Activated T-cell treated with anti-CD3 and anti-CD28 coated beads for 1 hour (primary cell): Measurements from ENCODE around the gene RPS10.
A peak's percentile ranks its signal among the peaks of the same experiment; 100 is the strongest.

Experiments
- DNase-seq: peaks from one replicate; pipeline ENCODE4 v3.0.0-alpha.2; 2020; ENCODE audit warnings: low read depth

RPS10 gene

DNA sequence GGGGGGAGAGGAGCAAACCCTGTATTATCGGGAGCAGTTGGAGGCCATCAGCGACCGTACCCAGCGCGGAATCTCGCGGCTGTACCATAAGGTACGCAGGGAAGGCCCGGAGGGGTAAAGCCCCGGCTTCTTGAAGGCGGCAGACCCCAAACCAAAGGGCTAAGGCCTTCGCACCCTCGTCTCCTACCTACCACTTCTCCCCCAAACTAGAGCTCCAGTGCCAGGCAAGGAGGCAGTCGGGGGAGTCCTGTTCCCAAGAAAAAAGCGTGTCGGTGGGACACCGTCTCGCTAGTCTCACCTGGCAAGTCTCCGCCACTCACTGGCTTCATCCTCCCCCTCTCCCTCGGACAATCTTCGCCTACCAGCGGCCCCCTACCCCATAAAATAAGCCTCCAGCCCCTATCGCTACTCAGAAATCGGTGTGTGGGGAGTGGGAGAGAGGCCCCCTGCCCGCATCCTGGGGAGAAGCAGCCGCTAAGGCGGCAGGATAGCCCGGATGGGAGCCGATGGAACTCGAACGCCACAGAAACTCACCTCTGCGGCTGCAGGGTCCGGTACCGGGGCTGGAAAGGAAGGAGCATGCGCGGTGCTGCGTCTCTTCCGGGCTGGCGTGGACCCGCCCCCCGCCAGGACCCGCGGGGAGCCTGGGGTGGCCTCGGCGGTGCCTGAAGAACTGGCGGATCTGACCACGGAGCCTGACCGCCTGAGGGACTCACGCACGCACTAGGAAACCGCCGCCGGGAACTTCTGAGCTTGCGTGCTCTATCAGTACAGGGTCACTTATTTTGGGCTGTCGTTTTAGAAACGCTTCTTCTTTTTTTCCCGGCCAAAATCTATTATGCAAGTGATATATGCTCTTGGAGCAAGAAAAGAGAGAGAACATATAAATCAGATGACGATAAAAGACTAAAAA is at the start of gene RPS10:
Gene RPS10 (minus strand): TSS at position 572 of the 913 bp plus-strand sequence. CDS start 848 bp downstream, outside the sequence.
- DNase-seq: peak; percentile 87

DNA sequence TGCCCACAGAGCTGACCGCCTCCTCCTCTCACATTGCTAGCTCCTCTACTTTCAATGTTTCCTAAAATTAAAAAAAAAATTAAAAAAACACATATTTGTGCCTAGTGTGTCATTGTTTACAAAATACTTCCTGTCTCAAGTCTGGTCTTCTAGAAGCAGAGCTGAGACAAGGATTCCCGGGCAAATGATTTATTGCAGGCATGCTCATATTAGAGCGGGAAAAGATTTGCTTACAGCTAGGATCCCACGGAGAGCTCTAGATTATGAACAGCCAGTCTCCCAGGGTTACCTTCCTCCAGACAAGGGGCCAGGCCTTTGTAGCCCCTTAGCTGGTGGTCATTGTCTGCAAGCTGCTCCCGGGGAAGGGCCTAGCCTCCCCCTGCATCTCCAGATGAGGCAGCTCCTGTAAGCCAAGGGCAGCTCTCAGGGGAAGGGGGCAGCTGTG is 49.4 kb upstream of the RPS10 start:
- no peak for DNase-seq

DNA sequence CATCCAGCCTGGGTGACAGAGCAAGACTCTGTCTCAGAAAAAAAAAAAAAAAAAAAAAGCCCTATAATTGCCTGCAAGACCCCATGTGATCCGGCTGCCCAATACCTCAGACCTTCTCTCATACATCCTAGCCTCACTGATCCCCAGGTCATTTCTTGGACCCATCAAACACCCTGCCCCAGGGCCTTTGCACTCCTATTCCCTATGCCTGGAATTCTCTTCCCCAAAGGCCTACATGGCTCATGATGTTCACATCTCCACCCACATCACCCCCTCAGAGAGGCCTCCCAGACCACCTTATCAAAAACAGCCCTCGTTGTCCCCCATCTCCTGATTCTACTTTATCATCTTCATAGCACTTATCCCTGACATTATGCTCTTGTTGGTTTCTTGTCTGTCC is 48.9 kb upstream of the RPS10 start:
- no peak for DNase-seq

GRCh38 chr6:34473967-34474366 is 48.1 kb upstream of the RPS10 start:
- DNase-seq: no peak

GRCh38 chr6:34472425-34472824 is 46.6 kb upstream of the RPS10 start:
- no peak for DNase-seq

- no peak for DNase-seq
Observed at GRCh38 chr6:34469499-34469898, 43.6 kb upstream of the RPS10 start.

GRCh38 chr6:34468378-34468892 is 42.6 kb upstream of the RPS10 start:
- DNase-seq: no peak

DNA sequence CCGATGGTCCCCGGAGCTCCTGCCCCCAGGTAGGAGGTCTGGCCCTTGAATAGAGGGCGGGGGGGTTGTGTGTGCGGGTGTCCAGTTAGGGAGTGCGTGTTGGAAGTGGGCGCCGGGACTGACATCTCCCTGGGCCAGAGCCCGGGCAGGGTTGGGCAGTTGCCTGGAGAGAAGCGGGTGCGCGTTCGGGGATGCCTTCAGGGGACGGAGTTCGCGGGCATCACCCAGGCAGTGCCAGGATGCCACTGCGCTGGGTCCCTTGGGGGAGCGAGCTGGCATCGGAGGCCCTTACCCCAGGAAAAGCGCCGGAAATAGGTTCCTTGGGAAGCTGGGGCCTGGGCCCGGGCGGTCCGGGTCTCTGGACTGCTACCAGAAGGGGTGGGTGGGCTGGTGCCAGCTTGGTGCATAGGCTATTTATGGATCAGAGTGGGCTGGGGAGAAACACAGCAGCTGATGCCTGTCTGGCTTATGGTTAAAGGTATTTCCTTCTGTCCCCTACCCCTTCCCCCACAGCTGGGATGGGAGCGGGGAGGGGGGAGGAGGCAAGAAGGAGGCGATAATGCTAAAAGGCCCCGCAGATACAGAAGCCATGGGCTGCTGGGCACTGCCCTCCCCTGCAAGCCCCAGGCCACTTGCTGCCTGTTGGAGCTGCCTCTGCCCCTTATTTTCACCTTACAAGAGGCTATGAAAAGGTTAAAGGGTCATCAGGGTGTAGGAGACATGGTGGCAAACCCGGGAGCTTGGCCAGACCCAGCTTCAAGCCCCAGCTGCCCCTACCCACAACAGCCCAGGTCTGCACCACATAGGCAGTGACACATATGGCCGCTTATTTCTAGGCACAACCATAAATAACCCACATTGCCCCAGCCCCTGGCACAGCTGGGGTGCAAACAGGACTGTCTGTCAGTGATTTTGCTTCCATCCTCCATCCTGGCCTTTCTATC is 40.6 kb upstream of the RPS10 start:
- no peak for DNase-seq

DNA sequence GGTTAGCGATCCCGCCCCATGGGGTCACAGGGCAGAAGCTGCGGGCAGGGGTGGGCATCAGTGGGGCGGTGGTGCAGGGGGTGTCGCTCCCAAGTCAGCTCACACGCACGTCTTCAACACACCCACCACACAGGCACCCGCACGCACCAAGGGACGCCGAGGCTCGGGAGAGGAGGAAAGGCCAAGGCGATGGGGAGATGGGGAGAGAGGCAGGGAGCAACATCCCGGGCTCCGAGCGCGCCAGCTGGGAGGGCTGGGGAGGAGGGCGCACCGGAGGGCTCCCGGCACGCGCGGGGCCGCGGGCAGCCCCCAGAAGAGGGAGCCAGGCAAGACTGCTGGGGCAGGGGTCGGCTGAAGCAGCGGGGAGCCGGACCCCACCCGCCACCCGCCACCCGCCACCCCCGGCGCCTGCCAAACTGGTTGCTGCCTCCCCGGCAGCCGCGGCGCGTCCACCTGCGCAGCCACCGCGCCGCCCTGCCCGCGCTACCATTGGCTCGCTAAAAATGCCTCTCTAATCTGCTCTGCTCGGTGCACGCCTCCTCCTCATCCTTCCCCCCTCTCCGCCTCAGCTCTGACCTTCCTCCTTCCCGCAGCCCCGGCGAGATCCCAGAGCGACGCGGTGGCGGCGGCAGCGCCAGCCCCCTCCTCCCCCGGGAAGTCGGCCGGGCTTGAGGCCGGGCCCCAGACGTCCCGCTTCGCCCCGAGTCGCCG is 39.8 kb upstream of the RPS10 start, which contains the start of gene PACSIN1:
Gene PACSIN1 (plus strand): TSS at position 546 of the 711 bp plus-strand sequence. CDS start 60,230 bp downstream, outside the sequence.
- no peak for DNase-seq

GRCh38 chr6:34463849-34464248 is 38.0 kb upstream of the RPS10 start:
- no peak for DNase-seq

- no peak for DNase-seq
Observed at GRCh38 chr6:34463299-34463698, 37.4 kb upstream of the RPS10 start.

DNA sequence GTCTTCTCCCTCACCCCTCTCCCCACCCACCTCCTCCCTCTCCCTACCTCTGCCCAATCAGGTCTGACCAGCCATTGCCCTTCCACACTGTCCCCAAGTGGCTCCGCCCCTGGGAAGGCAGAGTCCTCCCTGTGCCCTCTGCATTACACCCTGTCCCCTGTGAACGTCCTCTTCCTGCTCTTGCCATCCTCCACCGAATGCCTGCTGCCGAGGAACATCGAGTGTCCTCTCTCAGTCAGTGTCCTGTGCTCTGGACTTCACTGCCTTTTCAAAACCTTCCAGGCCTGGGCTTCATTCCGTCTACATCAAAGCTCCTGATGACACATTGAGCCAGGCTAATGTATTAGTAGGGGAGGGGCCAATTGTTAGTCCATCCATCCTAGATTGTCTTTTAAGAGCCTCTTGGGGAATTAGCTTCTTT is 36.7 kb upstream of the RPS10 start:
- DNase-seq: no peak

DNA sequence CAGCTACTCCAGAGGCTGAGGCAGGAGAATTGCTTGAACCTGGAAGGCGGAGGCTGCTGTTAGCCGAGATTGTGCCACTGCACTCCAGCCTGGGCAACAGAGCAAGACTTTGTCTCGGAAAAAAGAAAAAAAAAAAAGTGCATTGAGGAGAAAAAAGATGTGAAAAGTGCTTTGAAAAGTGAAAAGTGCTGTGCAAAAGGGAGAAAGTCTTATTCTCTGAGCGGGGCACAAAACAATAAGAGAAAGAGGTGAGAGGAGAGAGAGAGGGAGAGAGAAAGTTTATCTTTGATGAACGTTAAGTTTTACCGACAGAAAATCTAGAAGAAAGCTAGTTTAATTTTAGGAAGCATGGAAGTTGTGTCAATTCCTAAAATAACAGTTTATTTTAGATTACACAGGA is 36.1 kb upstream of the RPS10 start:
- DNase-seq: no peak

GRCh38 chr6:34460796-34461507 is 35.1 kb upstream of the RPS10 start:
- DNase-seq: no peak

GRCh38 chr6:34459899-34460593 is 34.2 kb upstream of the RPS10 start:
- DNase-seq: peak; percentile 26

DNA sequence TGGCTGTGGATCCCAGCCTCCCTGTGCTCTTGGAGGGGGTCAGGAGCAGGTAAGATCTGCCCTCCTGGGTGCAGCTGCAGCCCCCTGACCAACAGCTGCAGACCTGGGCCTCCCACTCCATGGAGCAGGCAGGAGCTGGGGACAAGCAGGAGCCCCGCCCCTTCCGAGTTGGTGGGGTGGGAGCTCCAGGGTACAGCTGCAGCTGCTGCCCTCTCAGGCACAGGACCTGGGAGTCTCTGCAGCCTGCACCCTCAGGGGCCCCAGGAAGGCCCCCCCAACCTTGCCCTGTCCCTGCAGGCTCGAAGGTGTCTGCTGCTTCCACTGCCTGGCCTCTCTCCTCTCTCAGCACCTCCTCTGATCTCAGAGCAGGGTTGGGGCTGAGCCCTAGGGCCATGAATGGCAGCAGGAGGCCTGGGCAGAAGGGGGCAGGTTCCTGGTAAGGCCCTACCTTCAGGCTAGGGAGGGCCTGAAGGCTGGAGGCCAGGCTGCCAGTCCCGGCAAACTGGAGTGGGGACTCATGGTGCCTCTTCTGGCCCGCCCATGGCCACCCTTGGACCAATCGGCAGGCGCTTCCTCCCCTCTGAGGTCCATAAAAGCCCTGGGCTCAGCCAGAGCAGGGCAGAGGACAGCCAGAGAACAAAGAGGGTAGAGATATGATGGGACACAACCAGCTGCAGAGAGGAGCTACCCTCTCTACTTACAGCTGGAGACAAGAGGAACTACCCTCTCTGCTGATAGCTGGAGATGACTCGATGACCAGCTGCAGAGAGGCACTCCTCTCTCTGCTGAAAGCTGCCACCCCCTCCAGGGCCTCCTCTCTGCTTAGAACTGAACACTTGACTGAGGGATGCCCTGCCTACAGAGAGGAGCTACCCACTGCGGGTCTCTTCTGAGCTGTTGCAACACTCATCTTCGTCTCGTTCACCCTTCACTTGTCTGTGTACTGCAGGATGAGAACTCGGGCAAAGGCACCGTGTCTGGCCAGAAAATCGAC is 32.2 kb upstream of the RPS10 start:
- DNase-seq: no peak

DNA sequence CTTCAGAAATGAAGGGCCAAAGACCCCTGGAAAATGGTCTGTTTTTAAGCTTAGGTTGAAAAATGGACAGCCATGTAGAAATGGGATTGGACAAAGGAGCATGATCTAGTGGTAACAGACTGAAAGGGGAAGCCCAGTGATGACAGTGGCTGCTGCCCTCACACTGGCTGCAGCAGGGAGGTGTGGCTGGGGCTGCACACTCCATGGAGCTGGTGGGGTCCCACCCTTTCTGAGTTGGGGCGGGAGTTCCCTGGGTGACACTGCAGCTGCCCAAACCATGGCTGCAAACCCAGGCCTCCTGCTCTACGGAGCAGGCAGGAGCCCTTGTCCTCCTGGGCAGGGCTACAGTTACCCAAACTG is 31.5 kb upstream of the RPS10 start:
- no peak for DNase-seq

DNA sequence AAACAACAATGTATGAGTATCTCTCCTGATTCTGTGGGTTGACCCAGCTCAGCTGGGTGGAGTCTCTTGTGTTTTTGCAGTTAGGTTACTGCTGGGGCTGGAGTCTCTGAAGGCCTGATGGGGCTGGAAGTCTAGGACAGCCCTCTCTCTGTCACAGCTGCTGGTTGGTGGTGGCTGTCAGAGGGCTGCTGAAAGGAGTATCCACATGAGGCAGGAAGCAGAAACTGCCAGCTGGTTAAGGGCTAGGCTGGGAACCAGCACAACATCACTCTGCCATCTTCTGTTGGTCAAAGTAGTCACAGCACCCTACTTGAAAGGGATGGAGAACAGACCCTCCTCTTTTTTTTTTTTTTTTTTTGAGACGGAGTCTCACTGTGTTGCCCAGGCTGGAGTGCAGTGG is 30.0 kb upstream of the RPS10 start:
- DNase-seq: no peak

- no peak for DNase-seq
Observed at GRCh38 chr6:34451192-34451591, 25.3 kb upstream of the RPS10 start.
